Stimulated activated CD4-positive, alpha-beta T cell treated with anti-CD3 and anti-CD28 coated beads, Interleukin-2, amount 100 ng/mL, for 24 hours (primary cell): ENCODE results near the gene FSTL4.

Experiments used
- DNase-seq, 2 donors: peaks; one replicate each; pipeline ENCODE4 v3.0.0-alpha.2; 2020

The FSTL4 gene

DNA sequence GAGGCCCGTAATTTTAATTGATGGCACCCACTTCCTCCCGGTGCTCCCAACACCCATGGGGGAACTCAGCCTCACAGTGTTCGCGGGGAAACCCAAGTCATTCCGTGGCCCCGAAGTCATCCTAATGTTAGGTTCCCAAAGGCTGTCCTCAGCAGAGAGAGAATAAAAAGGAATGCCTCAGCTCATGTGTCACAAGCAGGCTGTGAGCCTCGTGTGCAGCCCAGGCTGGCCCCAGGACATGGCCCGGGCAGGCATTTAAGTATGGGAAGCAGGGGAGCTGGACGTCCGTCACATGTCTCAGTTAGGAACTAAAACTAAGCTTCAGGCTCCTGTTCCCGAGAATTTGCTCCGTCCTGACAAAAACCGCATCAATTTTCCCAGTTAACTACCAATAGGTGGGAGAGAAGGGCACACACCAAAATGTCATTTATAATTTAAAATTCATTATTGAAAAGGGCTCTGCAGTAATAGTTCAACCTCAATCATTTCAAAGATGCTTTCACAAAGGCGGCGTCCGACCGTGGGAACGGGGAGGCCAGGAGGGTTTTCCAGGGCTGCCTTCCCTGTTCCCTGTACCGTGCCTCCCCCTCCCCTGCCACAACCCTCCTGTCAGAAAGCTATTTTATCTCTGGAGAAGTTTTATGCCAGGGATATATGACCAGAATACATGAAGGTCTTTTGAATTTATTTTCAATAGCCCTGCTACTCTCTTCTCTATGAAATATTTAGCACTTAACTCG lies 137.3 kb downstream of the FSTL4 start:
- no peak for DNase-seq

DNA sequence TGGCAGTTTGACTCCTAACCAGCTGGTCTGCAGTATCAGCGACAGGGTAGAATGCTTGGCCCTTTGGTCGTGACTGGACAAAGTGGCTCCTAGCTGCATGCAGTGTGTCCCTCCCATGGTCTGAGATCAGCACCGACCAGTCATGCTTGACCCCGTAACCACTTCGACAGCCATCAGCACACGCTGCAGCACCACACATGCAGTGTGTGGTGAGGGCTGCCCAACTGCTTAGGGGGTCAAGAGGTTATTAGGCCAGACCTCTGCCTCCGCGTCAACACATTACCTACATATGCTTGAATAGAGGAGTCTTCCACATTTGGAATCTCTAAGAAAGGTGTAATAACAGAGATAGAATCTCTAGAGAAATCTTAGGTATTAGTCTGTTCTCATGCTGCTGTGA lies 139.1 kb downstream of the FSTL4 start:
- no peak for DNase-seq

DNA sequence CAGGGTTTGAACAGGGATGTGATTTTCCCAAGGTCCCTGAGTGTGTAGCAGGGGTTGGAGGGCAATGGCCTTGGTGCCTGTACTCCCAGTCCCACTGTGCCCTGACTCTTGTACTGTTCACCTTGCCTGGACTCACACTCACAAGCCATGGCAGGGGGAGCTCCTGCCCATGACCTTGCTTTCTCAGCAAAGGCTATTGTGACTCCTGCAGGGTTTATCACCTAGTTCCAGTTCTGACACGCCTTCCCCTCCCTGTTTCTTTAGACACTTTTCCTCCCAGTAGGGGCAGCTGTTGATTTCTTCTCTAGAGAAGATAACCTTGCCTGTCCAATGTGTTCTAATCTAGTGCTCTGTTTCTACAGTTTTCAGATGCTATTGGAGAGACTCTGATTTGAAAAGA lies 139.5 kb downstream of the FSTL4 start:
- DNase-seq: no peak

DNA sequence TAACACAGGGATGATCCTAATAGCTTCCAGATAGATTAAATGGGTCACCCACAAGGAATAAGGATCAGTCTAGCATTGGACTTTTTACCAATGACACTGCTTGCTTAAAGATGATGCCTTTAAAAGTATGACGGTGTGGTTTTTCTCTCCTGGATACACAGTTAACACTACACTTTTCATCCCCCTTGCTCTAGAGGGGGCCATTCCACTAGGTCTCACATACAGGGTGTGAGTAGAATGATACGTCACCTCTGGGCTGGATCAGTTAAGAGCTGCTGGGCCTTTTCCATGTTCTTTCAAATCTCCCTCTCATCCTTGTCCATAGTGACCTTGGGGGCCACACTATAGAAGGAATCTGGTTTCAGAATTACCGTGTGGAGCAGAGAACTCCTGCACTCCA lies 140.6 kb downstream of the FSTL4 start:
- no peak for DNase-seq

DNA sequence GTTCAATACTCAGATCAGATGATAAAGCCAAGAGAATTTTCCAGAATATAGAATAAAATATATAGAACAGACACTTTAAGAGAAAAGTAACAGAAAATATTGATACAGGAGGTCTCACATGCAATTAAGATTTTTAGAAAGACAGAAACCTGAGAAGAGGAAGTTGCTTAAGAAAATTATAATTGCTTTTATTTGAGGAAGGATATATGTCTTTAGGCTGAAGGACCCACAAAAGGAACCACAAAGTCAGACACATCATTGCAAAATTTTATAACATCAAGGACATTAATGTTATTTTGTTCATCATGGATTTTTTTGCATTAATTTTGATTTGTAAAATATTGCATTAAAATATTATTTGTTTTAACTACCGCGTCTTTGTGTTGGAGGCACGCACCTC lies 141.5 kb downstream of the FSTL4 start:
- DNase-seq: no peak

DNA sequence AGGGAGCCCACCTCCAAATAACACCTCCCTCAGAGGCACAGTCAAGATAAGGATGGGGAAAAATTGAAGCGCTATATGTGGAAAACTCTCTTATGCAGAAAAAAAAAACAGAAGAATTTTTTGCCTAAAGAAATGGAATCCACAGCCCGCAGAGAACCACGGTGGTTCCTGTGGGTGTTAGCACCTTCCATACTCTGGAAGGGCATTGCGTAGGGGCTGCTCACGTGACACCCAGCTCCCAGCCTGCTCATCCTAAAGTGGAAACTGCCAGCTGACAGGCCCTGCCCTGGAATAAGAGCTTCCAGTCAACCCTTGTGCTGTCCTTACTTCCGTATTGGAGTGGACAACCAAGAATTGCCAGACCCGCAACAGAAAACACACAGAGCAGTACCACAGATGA lies 142.5 kb downstream of the FSTL4 start:
- no peak for DNase-seq

DNA sequence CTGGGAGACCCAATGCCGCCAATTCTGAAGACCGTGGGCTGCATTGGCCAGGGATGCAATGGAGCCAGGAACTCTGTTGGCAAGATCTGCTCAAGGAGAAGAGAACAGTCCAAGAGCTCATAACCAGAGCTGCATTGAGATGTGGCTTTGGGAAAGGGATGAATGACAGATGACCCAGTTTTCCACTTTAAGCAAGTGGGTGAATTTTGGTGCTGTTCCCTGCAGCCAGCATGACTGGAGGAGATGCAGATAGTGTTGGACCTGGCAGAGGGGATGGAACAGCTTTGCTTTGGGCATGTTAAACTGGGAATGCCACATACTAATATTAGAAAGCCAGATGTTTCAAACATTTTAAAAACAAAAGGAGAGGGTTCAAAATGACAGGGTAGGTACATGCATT lies 143.1 kb downstream of the FSTL4 start:
- no peak for DNase-seq

DNA sequence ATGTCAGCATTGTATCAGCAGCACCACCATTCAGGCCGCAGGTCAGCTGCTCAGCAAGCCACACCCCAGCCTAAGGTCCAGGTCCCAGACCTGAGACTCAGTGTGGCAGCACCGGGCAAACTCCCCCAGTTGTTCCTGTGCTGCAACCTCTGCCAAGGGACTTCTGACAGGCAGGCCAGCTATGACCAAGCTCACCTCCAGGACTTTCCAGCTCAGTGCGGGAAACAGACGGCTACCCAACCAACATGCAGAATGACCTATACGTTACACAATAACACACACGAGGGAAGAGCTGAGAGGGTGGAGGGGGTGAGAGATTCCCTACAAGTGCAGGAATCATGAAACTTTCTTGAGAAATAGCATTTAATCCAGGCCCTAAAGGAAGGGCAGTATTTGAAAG lies 143.7 kb downstream of the FSTL4 start:
- DNase-seq: no peak

DNA sequence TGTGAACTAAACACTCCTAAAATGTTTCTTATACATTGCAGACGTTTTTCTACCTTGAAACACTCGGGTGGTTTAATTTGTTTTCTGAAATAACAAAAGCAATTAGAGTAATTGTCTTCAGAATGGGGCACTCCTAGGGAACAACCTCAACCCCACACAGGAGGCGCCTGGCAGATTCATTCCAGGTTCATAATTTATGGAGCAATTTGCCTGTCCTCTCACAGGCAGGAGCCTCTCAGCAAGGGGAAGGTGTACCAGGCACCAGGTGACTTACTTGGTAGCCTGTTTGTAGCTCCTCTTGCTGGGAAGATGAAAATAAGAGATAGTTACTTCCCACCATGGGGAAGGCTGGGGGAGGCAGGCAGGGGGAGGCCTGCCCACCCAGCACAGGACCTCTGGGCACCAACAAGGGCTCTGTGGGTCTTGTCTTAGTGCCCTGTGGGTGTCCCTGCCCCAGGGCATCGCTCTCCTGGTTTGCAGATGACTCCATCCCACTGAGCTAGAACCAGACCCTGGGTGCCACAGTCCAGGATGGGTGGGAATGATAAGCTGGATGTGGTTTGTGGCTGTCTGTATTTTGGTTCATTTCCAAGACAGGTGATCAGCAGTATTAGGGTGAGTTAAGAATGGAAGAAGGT lies 144.4 kb downstream of the FSTL4 start:
- DNase-seq: no peak

DNA sequence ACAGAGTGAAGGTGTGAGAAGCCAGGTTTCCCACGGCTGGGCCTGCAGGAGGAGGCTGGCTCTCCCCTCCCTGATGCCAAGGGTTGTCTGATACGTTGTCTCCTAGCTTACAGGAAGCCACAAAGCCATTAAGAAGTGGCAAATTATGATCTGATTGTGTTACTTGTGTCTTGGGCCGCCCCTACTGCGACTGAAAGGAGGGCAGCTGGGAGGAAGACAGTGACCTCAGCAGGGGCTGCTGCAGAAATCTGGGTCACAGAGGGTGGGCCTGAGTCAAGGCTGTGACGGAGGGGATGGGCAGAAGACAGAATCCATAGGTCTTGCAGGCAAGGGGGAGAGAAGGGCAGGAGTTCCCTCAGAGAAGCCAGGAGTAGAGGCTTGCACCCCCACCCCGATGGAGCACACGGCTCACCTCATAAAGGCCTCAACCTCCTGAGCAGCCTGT lies 145.0 kb downstream of the FSTL4 start:
- no peak for DNase-seq

DNA sequence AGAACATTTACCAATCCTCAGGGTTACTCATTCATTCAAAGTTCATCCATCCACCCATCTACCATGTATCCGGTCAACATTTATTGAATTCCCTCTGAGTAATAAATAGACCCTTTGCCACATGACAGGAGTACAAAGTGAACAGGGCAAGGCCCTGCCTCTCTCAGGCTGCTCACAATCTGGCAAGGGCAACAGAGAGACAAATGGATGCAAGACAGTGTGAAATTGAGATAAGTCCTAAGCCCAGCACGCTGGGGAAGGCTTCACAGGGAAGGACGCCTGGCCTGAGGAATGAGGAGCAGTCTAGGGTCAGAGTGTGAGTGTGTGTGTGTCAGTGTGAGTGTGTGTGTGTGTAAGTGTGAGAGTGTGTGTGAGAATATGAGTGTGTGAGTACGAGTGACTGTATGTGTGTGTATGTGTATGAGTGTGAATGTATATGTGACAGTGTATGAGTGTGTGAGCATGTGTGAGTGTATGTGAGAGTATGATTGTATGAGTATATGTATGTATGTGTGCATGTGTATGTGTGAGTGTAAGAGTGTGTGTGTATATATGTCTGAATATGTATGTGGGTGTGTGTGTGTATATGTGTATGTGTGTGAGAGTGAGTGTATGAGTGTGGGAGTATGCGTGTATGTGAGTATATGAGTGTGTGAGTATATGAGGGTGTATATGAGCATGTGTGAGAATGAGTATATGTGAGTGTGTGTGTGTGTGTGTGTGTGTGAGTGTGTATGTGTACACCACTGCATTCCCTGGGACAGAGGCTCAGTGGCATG lies 145.6 kb downstream of the FSTL4 start:
- no peak for DNase-seq

DNA sequence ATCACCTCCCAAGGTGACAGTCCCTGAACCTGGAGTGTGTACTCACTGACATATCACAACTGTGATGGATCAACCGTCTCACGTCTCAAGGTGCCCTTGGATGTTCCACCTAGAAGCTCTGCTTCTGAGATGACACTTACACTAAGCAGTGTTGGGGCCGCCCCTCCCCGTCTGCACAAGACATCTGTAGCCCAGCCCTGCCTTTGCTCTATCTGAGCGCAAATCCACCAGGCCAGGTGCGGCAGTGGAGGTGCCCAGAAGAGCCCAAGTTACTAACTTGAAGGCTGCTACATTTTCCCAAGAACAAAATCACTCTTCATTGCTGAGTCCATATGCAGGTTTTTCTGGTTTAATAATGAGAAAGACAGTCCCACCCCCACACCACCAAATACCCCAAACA lies 148.3 kb downstream of the FSTL4 start:
- DNase-seq: no peak

DNA sequence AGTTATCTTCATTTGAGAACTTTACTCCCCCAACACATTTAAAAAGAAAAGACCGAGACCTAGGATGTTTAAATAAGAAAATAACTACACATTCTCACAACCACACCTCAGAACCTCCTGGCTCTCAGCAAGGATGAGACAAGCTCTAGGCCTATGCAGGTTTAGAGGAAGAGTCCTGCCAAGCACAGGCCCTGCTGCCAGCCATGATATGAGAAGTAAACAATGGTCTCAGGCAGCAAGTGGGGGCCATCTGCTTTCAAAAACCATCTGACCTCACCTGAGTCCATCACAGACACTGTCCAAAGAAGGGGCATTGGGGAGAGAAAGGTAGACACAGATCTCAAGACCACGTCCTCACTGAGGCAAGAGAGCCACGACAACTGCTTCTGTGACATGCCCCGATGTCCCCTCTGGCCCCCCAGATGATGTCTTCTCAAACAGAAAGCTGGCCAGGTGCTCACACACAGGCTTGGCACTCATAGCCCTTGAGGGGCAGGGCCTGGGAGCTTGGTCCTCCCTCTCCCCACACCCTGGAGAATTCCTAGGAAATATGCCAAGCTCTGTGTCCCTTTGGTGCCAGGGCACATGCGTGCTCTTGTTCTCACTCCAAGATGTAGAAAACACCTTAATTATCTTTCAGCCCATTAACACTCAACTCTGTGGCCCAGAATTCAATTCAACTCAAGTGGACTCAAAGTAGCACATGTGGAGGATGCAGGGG lies 150.4 kb downstream of the FSTL4 start:
- DNase-seq: no peak

DNA sequence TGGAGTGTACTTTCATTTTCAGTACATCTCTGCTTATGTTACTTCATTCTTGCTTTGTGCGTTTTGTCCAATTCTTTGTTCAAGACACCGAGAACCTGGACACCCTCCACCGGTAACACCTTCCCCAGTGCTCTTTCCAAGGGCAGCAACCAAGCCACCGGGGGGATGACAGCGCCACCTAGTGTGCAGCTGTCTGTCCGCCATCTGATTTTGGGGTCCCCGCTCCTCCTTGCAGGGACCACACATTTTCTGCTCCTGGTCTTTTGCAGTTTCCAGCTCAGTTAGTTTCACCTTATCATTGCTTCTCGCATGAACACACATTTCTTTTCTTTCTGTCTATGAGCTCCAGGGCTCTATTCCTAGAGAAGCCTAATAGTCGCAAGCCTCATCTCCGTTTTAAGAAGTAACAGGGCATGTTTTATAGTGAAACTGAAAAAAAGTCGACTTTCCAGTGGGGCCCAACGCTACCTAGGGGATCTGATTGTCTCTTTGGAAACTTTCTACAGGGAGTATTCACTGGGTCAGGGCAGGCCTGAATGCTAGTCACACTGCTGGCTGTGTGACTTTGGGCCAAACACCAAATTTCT lies 152.1 kb downstream of the FSTL4 start:
- DNase-seq: peak; percentile 39 to 66

DNA sequence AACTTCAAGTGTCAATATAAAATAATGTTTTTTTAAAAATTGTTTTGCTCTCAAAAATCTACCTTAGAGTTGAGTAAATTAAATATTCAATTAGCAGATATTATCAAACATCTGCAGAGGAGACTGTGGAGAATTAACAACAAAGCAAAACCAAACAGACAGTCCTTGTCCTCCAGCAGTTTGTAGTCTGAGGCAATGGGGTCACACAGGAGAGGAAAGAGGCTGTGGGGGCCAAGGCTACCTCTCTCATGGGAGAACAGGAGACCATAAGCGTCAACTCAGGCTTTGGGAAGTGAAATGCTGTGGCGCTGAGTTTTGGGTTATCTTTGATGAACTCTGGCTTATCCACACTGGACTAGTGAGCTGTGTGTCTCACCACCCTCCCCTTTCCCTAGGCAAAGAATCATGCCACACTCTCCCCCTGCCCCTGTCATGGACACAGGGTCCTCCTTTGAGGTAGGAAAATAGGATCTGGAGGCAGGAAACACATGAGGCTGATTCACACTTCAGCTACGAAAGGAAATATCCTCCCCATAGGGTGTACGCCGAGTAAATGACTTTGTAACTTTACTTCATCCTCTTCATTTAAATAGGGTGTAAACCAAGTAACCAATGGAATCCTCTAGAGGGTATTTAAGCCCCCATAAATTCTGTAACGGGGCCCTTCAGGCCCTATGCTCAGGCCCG lies 152.7 kb downstream of the FSTL4 start:
- no peak for DNase-seq

DNA sequence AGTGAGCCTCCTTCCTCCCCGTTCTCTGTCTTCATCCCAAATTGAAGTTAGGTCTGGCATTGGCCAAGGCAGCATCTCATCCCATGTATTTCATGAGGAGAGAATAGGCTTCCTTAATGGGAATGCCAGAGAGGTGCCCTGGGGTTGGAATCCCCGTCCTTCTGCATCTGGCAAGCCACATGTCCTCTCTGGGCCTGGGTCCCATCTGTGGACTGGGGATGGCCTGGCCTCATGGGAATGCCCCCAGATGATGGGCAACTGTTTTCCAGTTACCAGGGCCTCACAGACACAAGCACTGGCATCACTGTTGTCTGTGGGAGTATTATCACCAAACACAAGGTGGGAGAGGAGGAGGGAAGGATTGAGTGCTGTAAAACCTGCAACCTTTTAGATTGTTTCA lies 153.9 kb downstream of the FSTL4 start:
- no peak for DNase-seq

DNA sequence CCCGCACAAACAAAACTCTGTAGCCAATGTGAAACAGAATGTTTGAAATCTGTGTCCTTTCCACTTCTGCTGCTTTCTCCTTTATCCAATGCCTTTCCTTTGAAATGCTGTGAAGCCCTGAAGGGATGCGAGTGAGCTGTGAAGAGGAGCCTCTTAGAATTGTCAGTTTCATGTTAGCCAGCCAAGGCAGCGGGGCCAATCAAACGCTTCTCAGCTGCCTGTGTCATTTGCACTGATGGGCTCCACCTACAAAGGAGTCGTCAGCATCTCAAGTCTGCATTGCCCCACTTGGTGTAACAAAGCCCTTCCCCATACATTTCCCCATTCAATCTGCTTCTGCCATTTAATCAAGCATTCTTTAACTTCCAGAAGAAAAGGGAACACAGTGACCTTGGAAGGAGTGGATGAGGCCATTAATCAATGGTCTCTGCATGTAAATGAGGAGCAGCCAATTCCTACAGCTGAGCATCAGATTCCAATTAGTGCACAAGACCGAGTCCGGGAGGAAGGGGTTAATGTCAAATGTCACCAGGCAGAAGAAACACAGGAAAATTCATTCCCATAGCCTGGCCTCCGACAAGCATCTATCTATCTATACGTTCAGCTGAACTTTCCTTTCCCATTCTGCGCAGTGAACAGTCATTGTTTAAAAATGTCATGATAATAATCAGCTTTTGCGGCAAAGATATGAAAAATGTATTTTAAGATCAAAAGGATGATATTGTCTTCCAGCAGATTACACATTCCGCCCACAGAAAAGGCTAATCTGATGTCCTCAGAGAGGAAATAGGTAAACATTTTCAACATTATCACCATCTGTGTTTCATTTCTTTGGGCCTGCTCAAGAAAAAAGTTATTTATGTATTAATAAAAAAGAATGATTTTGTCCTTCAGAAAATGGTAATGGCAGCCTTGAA lies 154.6 kb downstream of the FSTL4 start:
- DNase-seq: no peak

DNA sequence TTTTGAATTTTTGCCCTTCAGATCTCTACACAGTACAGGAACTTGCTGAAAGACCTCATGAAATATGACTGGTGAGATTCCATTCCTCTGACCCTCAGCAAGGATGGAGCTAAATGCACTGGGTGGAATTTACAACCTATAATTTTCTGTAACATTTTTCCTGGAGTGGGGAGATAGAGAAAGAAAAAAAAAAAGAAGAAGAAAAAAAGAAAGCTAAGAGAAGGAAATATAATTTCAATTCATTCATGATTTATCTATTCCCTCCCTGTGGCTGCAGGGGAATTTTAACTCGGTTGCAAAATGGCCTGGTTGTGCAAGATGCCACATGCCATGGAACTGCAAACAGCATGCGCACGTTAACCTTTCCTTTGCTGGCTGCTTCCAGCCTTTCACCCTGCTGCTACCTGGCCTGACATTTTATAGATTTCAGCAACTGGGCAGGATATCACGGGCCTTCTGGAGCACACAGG lies 155.4 kb downstream of the FSTL4 start:
- no peak for DNase-seq

DNA sequence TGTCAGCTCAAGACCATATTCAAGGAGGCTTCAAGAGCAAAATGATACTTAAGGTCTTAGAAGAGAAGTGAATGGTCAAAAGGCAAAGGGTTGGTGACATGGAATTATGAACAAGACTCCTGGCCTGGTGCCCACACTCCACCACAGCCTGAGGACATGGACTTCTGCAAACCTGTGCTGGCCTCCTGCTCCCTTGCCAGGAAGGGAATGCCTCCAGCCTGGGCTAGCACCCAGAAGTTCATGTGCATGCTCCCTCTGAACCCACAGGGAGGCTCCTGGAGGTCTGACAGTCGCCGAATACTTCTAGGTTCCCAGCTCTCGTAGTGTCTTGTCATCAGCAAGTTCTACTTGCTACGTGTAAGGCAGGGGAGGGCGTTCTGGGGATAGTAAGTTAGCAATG lies 156.7 kb downstream of the FSTL4 start:
- no peak for DNase-seq

DNA sequence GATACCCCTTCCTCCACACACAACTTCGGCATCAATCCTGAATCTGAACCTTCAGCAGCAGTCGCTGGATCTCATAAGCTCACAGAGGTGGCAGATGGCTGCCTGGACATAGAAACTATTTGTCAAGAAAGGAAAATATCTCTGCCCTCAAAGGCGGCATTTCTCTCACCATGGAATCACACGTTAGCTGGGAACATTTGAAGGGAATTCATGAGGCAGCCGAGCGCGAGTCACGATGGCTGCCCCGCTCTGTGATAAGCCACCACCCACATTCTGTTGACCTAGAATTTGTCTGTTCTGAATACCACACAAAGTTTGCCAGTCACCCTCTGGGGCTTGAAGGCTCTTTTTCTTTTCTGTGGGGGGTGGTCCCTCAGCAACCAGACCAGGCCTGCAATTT lies 157.9 kb downstream of the FSTL4 start:
- DNase-seq: no peak

DNA sequence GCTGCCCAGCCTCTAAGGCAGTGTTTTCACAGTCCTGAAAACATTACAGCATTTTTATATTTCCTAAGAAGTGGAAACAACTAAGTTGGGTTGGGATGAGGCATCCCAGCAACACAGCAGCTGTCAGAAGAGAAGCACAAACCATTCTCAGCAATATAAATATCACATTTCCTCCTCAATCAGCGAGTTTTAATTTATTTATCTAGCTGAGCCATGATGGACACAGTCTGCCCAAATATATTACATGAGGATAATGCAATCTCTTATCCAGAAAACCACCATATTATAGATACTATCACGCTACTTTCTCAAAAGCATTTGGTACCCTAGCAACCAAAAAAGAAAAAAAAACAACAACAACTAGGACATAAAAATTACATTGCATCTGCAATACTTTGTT lies 158.5 kb downstream of the FSTL4 start:
- DNase-seq: no peak
